ENCODE measurements around the gene EBLN1.
"Not testable (repeated sequence)": the region's sequence is repeated elsewhere in the genome, so short reads cannot be mapped to it uniquely, and the experiment has no call there.

Gene EBLN1

DNA sequence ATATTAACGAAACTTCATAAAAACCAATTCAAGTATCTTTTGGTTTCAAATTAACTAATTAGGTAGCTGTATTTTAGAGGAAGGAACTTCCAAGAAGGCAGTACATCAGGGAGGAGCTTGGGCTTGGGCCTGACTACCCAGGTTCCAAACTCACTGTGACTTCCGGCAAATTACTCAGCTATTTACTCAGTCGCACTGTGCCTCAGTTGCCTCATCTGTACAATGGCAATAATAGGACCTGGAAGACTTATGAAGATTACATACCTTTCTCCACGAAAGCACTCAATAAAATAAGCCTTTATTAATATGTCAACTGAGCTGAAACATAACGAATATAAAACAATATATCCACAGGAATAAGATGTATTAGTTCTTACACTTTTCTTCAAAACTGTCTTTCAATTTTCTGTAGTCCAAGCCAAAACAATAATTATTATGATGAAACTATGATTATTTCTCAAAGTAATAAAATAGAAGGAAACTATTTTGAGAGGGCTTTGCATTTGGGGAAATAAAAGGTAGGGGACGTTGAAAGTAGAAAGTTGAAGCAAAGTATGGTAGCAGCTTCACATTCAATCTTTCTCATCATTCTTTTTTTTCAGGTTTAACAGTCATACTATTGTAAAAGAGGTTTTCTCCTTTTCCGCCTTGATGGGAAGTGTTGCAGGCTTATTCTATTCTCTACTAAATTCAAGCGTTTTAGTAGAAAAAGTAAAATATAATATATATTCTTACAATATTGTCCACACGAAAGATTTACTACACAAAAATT lies 10.5 kb upstream of the EBLN1 start:
- DNase-seq (ENCODE audit: low read depth in 2 of 2) = no peak

DNA sequence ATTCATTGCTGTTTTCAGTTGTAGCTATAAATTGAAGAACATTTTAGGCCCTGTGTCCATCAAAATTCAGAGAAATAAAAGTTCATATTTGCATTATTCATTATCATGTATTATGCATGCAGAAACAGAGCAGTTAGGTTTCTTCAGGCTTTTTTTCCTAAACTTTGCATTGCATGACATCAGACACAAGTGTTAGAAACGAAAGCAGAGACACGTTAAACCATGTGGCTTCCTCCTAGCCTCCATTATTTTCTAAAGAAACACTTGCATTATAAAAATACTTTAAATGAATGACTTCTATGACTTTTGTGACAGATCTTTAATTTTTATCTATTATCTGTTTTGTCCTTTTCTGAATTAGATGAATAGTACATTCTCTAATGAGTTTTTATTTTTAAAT lies 8.8 kb upstream of the EBLN1 start:
- DNase-seq (ENCODE audit: low read depth in 2 of 2) = no peak

DNA sequence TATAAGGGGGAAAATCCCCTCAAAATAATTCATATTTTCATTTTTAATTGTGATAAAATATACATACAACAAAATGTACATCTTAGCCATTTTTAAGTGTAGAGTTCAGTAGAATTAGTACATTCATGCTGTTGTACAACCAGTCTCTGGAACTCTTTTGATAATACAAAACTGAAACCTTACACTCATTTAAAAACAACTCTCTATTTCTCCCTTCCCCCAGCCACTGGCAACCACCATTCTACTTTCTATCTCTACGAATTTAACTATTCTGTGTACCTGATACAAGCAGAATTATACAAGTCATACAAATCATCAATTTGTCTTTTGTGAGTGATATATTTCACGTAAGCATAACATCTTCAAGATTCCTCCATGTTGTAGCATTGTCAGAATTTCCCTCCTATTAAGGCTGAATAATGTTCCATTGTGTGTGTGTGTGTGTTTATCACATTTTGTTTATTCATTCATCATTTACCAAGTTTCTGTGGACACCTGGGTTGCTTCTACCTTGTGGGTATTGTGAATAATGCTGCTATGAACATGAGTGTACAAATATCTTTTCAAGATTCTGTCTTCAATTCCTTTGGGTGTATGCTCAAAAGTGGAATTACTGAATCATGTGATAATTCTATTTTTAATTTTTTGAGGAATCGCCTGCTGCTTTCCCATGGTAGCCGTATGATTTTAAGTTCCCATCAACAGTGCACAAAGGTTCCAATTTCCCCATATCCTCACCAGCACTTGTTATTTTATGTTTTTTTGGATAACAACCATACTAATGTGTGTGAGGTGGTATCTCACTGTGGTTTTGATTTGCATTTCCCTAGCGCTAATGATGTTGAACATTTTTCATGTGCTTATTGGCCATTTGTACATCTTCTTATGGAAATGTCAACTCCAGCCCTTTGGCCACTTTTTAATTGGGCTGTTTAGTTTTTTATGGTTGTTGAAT lies 4.7 kb upstream of the EBLN1 start:
- no peak for DNase-seq (ENCODE audit: low read depth in 2 of 2)

DNA sequence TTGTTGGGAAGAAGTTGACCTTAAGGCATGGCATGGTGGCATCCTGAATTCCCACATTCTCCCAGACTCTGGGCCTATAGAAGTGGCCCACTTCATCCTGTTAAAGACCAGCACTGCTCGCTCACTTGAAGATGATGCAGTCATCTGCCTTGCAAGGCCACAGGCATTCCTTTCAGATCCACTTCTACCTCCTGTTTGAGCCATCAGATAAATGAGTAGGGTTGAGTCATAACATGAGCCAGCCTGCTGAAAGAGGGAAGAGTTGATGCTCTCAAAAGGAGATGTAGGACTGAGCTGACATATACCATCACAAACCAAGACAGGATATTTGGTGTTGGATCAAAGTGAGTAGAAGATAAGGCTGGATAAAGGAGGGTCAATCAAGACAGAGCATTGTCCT lies 1.5 kb upstream of the EBLN1 start:
- DNase-seq (ENCODE audit: low read depth in 2 of 2) = no peak

DNA sequence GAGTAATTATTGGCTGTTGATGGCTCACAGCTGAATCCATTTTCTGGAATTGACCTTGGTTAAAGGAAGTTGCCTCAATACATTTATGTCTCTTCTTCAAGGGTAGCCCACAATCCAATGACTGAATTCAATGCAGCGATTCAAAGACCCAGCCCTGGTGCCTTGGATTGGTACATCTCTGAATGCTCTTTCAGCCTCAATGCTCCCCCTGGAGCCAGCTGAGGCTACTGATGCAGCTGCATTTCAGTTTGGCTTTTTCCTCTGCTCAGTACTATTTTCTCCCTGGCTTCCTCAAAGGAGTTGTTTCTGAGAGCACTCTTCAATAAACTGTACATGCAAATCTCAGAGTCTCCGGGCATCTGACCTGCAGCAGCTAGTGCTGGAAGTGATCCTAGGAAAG lies 633 bp upstream of the EBLN1 start:
- DNase-seq (ENCODE audit: low read depth in 2 of 2) = no peak

DNA sequence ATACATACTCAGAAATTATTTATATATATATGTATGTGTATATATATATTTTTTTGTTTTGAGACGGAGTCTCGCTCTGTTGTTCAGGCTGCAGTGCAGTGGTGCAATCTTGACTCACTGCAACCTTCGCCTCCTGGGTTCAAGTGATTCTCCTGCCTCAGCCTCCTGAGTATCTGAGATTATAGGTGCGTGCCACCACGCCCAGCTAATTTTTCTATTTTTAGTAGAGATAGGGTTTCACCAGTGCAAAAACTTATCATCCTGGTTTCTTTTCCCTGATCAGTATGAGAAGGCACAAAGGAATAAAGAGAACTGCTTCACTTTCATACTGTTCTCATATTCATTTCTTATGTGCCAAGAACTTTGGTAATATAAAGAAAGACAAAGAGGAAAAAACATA lies 731 bp downstream of the EBLN1 start:
- DNase-seq (ENCODE audit: low read depth in 2 of 2) = not testable (repeated sequence)

DNA sequence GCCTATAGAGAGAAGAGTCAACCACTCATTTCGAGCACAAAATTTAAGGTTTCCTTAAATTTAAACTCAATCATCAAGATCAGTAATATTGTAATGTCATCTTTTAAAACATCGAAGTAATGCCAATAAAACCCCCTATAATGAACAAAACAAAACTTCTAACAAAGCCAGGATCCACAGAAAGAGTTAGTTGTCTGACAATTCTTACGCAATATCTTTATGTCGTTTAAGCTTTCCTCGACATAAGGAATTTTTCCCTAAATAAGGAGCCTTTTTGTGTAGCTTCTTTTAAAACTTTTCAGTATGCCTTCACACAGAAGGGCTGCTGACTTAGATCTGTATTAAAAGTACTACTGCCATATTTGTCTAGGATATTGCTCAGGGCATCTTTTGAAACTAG lies 7.5 kb downstream of the EBLN1 start:
- DNase-seq (ENCODE audit: low read depth in 2 of 2) = no peak

DNA sequence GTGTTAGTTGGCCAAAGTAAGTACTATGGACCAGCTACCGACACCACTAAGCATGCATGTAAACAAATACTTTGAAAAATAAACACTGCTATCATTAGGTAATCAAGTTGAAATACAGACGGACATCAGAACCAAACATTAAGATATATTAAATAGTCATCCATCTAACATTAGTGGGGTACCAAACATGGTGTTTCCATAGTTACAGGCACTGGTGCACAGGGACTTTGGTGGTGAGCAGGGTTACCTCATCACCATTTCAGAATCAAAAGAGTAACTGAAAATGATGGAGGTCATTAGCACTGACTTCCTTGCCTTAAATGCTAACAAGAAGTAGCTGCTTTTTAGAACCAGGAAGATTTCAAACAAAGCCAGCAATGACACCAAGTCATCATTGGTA lies 23.9 kb downstream of the EBLN1 start:
- no peak for DNase-seq (ENCODE audit: low read depth in 2 of 2)

DNA sequence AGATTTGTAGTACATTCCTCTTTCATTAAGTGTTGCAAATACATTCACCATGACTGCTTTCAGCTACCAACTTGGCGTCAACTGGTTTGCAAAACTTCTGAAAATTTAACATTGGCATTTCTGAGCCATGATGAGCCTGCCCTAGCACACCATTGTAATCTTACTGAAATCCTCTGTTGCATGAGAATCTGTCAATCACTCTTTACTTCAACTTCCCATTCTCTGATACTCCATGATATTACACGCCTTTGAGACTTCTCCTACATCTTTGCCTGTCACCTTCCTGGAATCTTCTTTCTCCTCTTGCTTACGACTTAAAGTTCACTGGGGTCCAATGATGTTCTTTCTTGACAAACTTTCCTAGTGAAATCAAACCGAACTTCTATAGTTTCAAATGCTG lies 32.2 kb downstream of the EBLN1 start:
- no peak for DNase-seq (ENCODE audit: low read depth in 2 of 2)

DNA sequence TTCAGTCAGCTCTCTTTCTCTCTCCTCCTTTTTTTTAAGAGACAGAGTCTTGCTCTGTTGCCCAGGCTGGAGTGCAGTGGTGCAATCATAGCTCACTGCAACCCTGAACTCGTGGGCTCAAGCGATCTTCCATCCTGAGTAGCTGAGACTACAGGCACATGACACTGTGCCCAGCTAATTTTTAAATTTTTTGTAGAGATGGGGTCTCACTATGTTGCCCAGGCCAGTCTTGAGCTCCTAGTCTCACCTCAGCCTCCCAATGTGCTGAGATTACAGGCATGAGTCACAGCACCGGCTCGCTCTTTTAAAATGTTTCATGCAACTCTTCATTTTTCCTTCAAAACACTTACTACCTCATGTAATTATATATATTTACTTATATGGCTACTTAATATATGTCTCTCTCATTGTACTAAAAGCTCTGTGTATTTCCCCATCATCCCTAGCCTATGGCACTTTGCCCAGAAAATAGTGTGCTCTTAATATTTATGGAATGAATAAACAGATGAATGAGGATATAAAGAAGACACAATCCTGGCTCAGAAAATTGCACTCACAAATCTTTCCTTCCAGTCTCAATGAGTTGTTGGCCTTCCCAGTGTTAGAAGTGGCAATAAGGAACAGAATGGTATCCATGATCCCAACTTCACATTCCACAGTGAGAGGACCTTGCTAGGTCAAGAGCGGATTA lies 33.9 kb downstream of the EBLN1 start:
- no peak for DNase-seq (ENCODE audit: low read depth in 2 of 2)

DNA sequence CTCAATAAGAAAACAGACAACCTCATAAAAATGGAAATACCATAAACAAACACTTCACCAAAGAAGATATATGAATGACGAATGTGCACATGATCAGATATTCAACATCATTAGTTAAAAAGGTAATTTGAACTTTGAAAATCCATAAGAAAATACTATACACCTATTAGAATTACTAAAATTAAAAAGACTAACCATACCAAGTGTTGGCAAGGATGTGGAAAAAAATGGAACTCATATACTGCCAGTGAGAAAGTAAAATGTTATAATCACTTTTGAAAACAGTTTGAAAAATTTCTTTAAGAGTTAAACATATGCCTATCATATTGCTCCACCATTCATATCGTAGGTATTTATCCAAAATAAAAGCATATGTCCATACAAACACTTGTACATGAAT lies 37.1 kb downstream of the EBLN1 start:
- DNase-seq (ENCODE audit: low read depth in 2 of 2) = no peak

DNA sequence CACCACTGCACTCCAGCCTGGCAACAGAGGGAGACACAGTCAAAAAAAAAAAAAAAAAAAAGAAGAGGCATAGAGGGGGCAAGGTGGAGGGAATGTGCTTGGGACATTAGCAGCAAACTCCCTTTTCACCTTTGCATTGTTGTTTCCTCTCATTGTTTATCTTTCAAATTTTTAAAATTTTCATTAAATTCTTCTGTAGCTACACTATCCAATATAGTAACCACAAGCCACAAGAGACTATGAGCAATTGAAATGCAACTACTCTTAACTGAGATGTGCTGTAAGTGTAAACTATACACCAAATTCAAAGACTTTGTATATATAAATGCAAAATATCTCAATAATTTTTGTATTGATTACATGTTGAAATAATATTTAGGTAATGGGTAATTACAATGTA lies 43.4 kb downstream of the EBLN1 start:
- DNase-seq (ENCODE audit: low read depth in 2 of 2) = no peak

DNA sequence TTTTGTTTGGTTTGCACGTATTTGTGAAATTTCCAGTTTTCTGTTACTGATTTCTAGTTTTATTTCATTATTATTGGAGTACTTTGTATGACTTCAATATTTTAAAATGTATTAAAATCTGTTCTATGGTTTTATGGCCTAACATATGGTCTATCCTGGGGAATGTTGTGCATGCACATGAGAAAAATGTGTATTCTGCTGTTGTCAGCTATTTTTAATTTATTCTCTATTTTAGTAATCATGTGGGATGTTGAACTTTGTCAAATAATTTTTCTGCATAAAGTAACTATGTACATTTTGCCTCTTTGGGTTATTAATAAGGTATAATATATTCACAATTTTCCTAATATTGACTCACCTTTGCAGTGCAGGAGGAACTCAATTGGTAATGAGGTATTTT lies 46.7 kb downstream of the EBLN1 start:
- DNase-seq (ENCODE audit: low read depth in 2 of 2) = no peak

DNA sequence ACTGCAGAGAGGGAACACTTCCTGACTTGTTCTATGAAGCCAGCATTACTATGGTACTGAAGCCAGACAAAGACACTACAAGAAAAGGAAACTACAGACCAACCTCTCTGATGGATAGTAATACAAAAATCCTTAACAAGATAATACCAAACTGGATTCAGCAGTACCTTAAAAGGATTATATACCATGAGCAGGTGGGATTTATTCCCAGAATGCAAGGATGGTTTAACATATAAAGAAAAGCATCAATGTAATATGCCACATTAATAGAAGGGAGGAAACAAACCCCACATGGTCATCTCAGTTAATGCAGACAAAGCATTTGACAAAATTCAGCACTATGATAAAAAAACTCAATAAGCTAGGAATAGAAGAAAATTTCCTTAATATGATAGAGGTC lies 47.2 kb downstream of the EBLN1 start:
- no peak for DNase-seq (ENCODE audit: low read depth in 2 of 2)

DNA sequence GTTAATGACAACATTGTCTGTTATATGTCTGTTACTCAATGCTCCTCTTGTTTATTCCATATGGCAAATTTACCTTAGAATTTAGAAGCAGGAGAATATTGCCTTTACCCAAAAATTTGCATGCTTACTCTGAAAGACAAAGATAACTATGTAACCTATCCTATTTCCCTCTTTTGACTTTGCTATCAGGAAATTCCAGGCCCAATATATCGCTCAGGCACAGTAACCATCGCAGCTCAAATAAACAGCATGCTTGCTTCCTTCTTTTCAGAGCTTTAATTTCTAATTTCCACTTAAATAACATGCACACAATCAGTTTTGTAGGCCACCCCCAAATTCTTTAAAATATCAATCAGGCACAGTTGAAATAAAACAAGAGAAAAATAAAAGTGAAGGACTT lies 57.8 kb downstream of the EBLN1 start:
- DNase-seq (ENCODE audit: low read depth in 2 of 2) = no peak

DNA sequence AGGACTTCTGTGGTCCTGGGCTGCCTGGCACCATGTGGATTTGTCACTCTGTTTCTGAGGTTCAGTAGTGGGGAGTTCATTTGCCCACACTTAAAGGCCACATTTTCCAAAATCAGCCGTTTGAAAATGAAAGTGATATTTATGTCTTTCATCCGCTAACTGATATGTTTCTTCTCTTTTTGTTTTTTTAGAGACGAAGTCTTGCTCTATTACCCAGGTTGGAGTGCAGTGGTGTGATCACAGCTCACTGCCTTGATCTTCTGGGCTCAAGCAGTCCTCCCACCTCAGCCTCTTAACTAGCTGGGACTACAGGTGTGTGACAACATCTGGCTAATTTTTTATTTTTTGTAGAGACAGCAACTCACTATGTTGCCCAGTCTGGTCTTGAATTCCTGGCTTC lies 58.6 kb downstream of the EBLN1 start:
- no peak for DNase-seq (ENCODE audit: low read depth in 2 of 2)

Measured in stimulated activated CD4-positive, alpha-beta T cell treated with anti-CD3 and anti-CD28 coated beads, Interleukin-1b, Interleukin-23, amount 100 ng/mL, for 1 hour (primary cell).